NOMO-1 (cell line): ENCODE measurements around the gene RPUSD2.

Experiments used
- DNase-seq, 2 experiments: peaks; one replicate each; lab custom pipeline; 2025; ENCODE audit not compliant: unreplicated experiment in 2 of 2; lab: John Stamatoyannopoulos, UW

The RPUSD2 gene

DNA sequence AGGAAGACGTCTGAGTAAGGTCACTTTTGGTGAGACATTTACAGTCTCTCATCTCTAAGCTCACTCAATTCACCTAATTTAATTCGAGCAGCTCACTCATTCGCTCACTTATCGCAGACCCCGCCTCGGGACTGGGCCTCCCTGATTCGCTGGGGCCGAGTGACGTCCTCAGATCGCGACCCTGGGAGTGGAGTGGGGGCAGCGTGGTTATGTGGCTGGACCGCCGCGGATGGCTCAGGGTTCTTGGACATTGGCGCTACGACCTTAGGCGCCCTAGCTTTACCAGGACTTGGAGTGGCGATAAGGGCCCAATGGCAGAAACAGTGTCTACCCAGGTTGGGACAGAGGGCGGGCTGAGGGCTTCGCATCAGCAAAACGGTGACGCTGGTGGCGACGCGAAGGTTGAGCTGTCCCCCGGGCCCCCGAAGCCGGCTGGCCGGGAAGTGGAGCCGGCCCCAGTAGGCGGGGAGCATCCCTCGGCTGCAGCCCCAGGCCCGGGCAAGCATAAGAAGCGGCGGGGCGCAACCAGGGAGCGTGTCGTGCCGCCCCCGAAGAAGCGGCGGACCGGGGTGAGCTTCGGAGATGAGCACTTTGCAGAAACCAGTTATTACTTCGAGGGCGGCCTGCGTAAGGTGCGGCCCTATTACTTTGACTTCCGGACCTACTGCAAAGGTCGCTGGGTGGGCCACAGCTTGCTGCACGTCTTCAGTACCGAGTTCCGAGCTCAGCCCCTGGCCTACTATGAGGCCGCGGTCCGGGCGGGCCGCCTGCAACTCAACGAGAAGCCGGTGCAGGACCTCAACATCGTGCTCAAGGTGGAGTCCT, at the start of gene RPUSD2:
RPUSD2 (plus strand) TSS at position 171 of the 825 bp plus-strand sequence; CDS start at position 210, 39 bp downstream.
- DNase-seq: peak; percentile 84 to 89

- no peak for DNase-seq
These were observed 45.5 kb upstream of the RPUSD2 start for GRCh38 chr15:40523611-40524010.

GRCh38 chr15:40525855-40526254, 43.2 kb upstream of the RPUSD2 start:
- DNase-seq: no peak

GRCh38 chr15:40528801-40529200, 40.3 kb upstream of the RPUSD2 start:
- no peak for DNase-seq

DNA sequence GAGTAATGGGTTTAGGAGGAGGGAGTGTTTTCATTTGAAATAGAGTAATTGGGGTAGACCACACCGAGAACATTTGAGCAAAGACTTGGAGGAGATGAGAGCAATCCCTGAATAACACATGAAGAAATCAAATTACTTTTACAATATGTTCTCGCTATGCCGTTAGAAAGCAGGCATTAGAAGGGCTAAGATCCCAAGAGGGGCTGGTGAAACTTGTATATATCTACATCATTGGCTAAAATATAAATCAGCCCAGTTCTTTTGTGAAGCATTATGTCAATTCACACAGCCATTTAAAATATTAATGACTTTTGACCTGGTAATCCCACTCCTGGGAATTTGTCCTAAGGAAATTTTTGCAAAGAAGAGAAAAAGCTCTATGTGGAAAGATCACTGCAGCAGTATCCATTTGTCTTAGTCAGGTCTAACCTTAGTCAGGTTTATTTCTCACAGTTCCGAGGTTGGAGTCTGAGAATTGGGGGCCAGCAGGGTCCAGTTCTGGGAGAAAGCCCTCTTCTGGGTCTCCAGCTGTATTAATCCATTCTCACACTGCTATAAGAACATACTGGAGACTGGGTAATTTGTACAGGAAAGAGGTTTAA, 35.2 kb upstream of the RPUSD2 start:
- no peak for DNase-seq

DNA sequence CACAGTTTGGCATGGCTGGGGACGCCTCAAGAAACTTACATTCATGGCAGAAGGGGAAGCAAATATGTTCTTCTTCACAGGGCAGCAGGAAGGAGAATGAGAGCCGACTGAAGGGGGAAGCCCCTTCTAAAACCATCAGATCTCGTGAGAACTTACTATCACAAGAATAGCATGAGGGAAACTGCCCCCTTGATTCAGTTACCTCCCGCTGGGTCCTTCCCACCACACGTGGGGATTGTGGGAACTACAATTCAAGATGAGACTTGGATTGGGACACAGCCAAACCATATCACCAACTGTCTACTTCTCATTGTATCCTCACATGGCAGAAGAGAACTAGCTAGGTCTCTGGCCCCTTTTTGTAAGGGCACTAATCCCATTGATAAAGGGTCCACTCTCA, 34.7 kb upstream of the RPUSD2 start:
- no peak for DNase-seq

- no peak for DNase-seq
These were observed 32.6 kb upstream of the RPUSD2 start for GRCh38 chr15:40536501-40536900.

GRCh38 chr15:40538976-40539375, 30.1 kb upstream of the RPUSD2 start:
- DNase-seq: no peak

GRCh38 chr15:40543082-40543481, 26.0 kb upstream of the RPUSD2 start:
- no peak for DNase-seq

DNA sequence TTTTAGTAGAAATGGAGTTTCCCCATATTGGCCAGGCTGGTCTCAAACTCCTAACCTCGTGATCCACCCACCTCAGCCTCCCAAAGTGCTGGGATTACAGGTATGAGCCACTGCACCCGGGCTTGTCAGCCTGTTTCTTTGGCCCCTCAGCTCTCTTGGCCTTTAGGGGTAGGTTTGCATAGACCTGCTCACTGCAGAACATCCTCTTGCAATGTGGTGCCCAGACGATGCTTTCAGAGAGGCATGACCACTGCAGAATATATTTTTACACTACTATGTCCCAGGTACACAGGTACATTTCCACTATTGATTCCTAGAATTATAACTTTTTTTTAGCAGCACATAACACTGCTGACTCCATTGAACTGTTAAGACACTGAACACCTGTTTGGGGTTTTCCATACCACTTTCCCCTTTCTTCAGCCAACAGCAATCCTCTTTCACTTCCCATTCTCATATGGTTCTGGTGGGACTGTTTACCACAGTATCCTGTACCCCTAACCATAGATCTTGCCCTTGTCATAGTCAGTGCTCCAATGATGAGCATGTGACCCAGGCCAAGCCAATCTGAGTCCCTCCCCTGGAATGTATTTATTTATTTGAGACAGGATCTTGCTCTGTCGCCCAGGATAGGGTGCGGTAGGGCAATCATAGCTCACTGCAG, 25.3 kb upstream of the RPUSD2 start:
- peak; percentile 51 to 69 for DNase-seq

DNA sequence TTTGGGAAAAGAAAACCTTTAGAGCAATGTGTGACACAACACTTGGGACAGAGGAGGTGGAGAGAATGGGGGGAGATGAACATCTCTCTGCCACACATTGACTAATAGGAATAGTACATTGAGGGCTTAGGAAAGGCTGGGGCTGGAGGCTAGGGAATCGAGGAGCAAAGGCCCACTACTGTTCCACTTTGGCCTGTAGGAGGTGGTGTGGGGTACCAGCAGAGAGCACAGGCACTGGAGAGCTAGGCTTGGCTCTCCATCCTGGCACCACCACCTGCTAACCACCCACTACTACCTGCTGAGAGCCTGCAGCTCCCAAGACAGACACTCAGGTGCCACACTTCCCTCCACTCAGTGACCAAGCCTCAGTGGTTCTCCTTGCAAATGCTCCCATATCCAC, 23.6 kb upstream of the RPUSD2 start:
- DNase-seq: no peak

- DNase-seq: no peak
These were observed 20.5 kb upstream of the RPUSD2 start for GRCh38 chr15:40548610-40549009.

- DNase-seq: no peak
These were observed 19.2 kb upstream of the RPUSD2 start for GRCh38 chr15:40549894-40550293.

GRCh38 chr15:40550341-40551037, 18.6 kb upstream of the RPUSD2 start:
- DNase-seq: peak; percentile 74 to 95

GRCh38 chr15:40554161-40554525, 15.0 kb upstream of the RPUSD2 start:
- DNase-seq: no peak

DNA sequence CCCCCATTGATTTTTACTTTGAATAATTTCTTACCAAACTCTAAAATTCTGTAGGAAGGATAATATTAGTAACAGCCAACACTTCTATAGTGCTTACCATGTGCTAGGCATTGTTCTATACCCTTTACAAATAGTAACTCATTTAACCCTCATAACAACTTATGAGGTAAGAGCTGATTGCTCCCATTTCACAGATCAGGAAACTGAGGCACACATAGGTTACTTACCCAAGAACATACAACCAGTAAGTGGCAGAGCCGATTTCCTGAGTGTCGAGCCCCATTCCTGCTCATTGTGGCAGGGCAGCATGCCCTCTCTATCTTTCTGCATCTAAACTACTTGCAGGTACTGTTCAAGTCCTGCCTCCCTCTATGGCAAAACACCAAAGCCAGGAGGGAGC, 13.2 kb upstream of the RPUSD2 start:
- DNase-seq: no peak

GRCh38 chr15:40558952-40559742, 10.0 kb upstream of the RPUSD2 start:
- no peak for DNase-seq

DNA sequence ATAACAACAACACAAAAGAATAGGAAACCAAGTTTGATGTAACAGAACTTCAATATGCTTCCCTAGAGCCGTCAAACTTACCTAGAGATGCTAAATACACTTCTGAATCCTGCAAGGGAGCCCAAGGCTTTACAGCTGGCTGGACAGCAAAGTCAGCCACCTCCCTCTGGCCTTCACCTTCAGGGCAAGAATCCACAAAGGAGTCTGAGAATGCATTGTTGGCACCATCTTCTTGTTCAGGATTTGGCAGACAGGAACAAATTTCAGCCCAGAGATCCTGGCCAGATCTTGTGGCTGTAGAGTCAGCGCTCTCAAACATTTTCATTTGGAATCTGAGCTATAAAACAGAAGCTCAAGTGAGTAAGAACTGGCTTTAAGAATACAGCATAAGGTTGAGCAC, 6.4 kb upstream of the RPUSD2 start:
- no peak for DNase-seq

DNA sequence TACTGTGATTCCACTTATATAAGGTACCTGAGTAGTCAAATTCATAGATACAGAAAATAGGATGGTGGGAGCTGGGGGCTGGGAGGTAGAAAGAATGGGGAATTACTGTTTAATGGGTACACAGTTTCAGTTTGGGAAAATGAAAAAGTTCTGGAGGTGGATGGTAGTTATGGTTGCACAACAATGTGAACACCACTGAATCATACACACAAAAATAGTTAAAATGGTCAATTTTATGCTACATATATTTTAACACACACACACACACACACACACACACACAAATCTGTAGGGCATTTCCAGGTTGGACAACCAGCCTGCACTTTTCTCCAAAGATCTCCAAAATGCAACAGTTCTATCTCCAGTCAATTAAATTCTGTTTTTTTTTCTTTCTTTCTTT, 5.7 kb upstream of the RPUSD2 start:
- DNase-seq: no peak

GRCh38 chr15:40564591-40565332, 4.3 kb upstream of the RPUSD2 start, which contains the start of gene CCDC32:
Gene CCDC32, minus strand, starts transcription at chr15:40565042. Its CDS starts 2,027 bp downstream, at chr15:40563015.
- peak; percentile 94 to 99 for DNase-seq
